Thoracic aorta (tissue), 2 donors: ENCODE measurements around the gene IGF2BP1. TPM values are rescaled to one million over a fixed set of nuclear protein-coding genes. Genes with fewer than 3 reads are reported as not detected.

ENCODE experiments used
- ATAC-seq: fragments of 150-250 bp; one replicate; pipeline ENCODE4 v1.8.0; 2017; ENCODE audit warnings: low read depth; ENCODE audit not compliant: insufficient number of reproducible peaks, low FRiP score
- DNase-seq: peaks from one replicate; pipeline ENCODE4 v3.0.0-alpha.2; 2020; ENCODE audit warnings: low spot score
- H3K27ac ChIP-seq, 2 donors: fragments of 200-600 bp; sonication (generic); 1 replicate in 1 of 2; 2 replicates in 1 of 2; pipeline ENCODE4 v1.5.1; 2016; ENCODE audit warnings: mild to moderate bottlenecking in 2 of 2, moderate library complexity in 2 of 2
- H3K27me3 ChIP-seq: fragments of 200-600 bp; sonication (generic); replicated peaks from 2 replicates; pipeline ENCODE4 v1.6.0; 2016; ENCODE audit warnings: mild to moderate bottlenecking; ENCODE audit not compliant: insufficient read depth
- H3K36me3 ChIP-seq: fragments of 200-600 bp; sonication (generic); one replicate; pipeline ENCODE4 v1.5.1; 2016
- H3K4me1 ChIP-seq, 2 donors: fragments of 200-600 bp; sonication (generic); 1 replicate in 1 of 2; 2 replicates in 1 of 2; pipeline versions ENCODE4 v1.5.1 to v1.6.0; 2016; ENCODE audit warnings: low read depth in 2 of 2, mild to moderate bottlenecking in 1 of 2; ENCODE audit not compliant: control insufficient read depth in 1 of 2
- H3K4me3 ChIP-seq: fragments of 200-600 bp; sonication (generic); 2 replicates; pipeline ENCODE4 v1.5.1; 2016; ENCODE audit warnings: mild to moderate bottlenecking
- H3K9me3 ChIP-seq: fragments of 200-600 bp; sonication (generic); 2 replicates; pipeline ENCODE4 v1.5.1; 2016
- CTCF ChIP-seq: fragments of 200-600 bp; sonication (generic); IDR thresholded peaks from one replicate; pipeline ENCODE4 v1.5.1; 2019; ENCODE audit warnings: antibody characterized with exemption
- total RNA-seq, 2 donors: library from RNA; depleted of rRNA; stranded (reverse); fragments of >200 nt; gene quantifications; one replicate each; pipeline versions ENCODE4 v1.1.0 to v1.2.3, GENCODE V29; 2016

Gene IGF2BP1
- total RNA-seq, 2 donors from 2014 or later, result 0.07 TPM; not detected in 1

- H3K36me3 ChIP-seq, result no peaks in the 10 kb centered on the region
- no peaks in the 10 kb centered on the region for H3K9me3 ChIP-seq
- TF ChIP-seq CTCF, result no peak
- peaks cover 0 to 5% of the 10 kb centered on the region in 2 donors for H3K4me1 ChIP-seq
- H3K27me3 ChIP-seq, result peaks cover 6% of the 10 kb centered on the region
- DNase-seq (no peak), ATAC-seq (no peak)
- H3K27ac ChIP-seq, result no peak overlapping the region
- no peak overlapping the region for H3K4me3 ChIP-seq
Observed at GRCh38 chr17:49016775-49017463, 19.7 kb downstream of the IGF2BP1 start.

GRCh38 chr17:49018116-49018612, 21.0 kb downstream of the IGF2BP1 start:
- H3K4me3 ChIP-seq, result no peak overlapping the region

GRCh38 chr17:49018748-49019147, 21.6 kb downstream of the IGF2BP1 start:
- Histone ChIP-seq H3K4me3 (no peak overlapping the region), H3K9me3 (no peaks in the 10 kb centered on the region), H3K27ac (no peak overlapping the region), H3K4me1 (peaks cover 0 to 5% of the 10 kb centered on the region in 2 donors), H3K27me3 (peaks cover 6% of the 10 kb centered on the region), H3K36me3 (no peaks in the 10 kb centered on the region)
- TF ChIP-seq CTCF, result no peak
- ATAC-seq, result no peak
- DNase-seq, result no peak

More at GRCh38 chr17:49018116-49018612, 21.0 kb downstream of the IGF2BP1 start:
- Histone ChIP-seq H3K36me3 (no peaks in the 10 kb centered on the region), H3K4me1 (peaks cover 0 to 5% of the 10 kb centered on the region in 2 donors), H3K27me3 (peaks cover 6% of the 10 kb centered on the region), H3K9me3 (no peaks in the 10 kb centered on the region), H3K27ac (no peak overlapping the region)
- DNase-seq (no peak), ATAC-seq (no peak)
- TF ChIP-seq CTCF, result no peak

GRCh38 chr17:49020609-49021008, 23.4 kb downstream of the IGF2BP1 start:
- H3K4me1 ChIP-seq, result peaks cover 0 to 5% of the 10 kb centered on the region in 2 donors
- H3K4me3 ChIP-seq, result no peak overlapping the region
- no peak for TF ChIP-seq CTCF
- no peak overlapping the region for H3K27ac ChIP-seq
- no peaks in the 10 kb centered on the region for H3K36me3 ChIP-seq
- no peak for ATAC-seq
- no peak for DNase-seq
- no peaks in the 10 kb centered on the region for H3K9me3 ChIP-seq
- peaks cover 3% of the 10 kb centered on the region for H3K27me3 ChIP-seq

GRCh38 chr17:49021095-49021767, 24.0 kb downstream of the IGF2BP1 start:
- no peak for ATAC-seq
- H3K9me3 ChIP-seq, result no peaks in the 10 kb centered on the region
- H3K4me3 ChIP-seq, result no peak overlapping the region
- no peaks in the 10 kb centered on the region for H3K36me3 ChIP-seq
- no peak for DNase-seq
- H3K27me3 ChIP-seq, result no peaks in the 10 kb centered on the region
- H3K27ac ChIP-seq, result no peak overlapping the region
- TF ChIP-seq CTCF, result no peak
- peaks cover 0 to 5% of the 10 kb centered on the region in 2 donors for H3K4me1 ChIP-seq
